DMS53 (cell line): Measurements from ENCODE around the gene MT1HL1.
A peak's percentile ranks its signal among the peaks of the same experiment; 100 is the strongest.
"Not testable (repeated sequence)": the region's sequence is repeated elsewhere in the genome, so short reads cannot be mapped to it uniquely, and the experiment has no call there.

Experiments used
- DNase-seq: peaks from one replicate; lab custom pipeline; 2025; lab: John Stamatoyannopoulos, UW

The MT1HL1 gene

DNA sequence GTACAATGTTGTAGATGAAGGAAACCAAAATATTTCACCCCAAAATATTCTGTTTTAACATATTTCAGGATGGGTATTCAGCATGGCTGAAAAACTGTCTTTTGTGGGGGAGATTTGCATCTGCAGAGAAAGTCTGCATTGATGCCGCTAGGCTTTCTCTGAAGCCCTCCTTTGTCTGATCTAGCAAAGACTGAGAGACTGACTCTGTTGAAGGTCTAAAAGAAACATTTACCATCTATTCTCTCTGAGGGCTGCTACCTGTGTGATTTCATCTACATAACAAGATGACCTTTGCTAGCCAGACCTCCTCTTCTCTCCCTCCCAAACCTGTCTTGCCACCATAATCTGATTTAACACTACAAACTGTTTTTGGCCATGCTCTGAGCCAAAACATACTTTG lies 12.4 kb upstream of the MT1HL1 start:
- DNase-seq = no peak

DNA sequence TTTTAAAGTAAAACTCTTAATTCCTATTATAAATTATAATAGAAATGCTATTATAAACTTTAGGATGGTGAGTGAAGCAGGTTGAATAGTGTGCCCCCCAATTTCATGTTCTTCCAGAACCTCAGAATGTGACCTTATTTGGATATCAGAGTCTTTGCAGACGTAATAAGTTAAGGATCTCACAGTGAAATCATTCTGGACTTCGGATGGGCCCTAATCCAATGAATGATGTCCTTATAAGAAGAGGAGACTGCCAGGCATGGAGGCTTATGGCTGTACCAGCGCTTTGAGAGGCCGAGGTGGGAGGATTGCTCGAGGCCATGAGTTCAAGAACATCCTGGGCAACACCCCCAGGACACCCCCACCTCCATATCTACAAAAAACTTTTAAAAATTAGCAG lies 9.4 kb upstream of the MT1HL1 start:
- DNase-seq = no peak

GRCh38 chr1:237012788-237013383 lies 8.6 kb upstream of the MT1HL1 start:
- peak; percentile 92 for DNase-seq

- no peak for DNase-seq
Observed at GRCh38 chr1:237012361-237012760, 8.1 kb upstream of the MT1HL1 start.

- no peak for DNase-seq
Observed at GRCh38 chr1:237011432-237011831, 7.2 kb upstream of the MT1HL1 start.

DNA sequence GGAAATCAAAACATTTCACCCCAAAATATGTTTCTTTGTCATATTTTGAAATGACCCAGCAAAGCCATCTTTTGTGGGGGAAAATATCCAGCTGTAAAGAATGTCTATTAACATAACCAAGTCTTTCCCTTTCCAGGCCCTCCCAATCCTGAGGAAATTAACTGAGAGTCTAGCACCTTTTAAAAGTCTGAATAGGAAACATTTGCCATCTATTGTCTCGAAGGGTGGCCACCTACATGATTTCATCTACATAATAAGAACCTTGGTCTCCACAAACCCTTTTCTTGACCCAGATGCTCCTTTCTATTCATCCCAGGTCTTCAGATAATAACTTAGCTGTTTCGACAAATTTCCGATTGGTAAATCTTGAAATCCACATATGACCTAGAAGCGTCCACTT lies 5.4 kb upstream of the MT1HL1 start:
- DNase-seq = no peak

- no peak for DNase-seq
Observed at GRCh38 chr1:237007147-237007881, 3.1 kb upstream of the MT1HL1 start.

DNA sequence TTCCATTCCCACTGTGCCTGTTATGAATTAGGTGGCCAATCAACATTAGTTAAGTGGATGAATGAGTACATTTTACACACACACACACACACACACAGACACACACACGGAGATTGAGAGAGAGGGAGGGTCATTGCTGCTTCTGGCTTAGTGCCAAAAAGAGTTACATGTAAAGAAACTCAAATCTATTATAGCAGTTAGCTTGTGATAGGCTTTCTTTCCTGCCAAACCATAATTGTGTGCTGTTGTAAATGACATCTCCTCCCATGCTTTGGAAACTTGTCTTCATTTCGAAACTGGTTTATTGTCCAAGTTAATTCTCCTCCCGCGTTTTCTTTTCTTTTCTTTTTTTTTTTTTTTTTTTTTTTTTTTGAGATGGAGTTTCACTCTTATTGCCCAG lies 1.4 kb upstream of the MT1HL1 start:
- DNase-seq = no peak

DNA sequence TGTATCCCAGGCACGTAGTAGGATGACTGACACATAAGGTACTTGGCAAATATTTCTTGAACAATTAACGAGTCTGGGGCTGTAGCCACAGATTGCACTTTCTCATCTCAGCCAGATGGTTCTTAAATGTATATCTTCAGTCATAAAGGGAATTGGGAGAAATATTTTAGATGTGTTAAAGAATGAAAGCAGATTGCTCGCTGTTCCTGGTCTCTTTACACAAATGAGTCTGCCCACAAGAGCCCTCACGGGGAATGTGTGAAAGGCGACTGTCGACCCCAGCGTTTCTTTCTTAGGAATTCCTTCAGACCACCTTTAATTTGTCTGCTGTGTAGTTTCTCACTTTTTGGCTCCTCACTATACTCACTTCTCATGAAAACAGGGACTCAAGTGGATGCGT lies 725 bp downstream of the MT1HL1 start:
- no peak for DNase-seq

- DNase-seq = no peak
Observed at GRCh38 chr1:237000191-237000590, 4.0 kb downstream of the MT1HL1 start.

GRCh38 chr1:236998546-236998945 lies 5.7 kb downstream of the MT1HL1 start:
- DNase-seq = peak; percentile 42

- DNase-seq = peak; percentile 97
Observed at GRCh38 chr1:236997882-236998281, 6.4 kb downstream of the MT1HL1 start.

- peak; percentile 81 for DNase-seq
Observed at GRCh38 chr1:236997361-236997760, 6.9 kb downstream of the MT1HL1 start.

DNA sequence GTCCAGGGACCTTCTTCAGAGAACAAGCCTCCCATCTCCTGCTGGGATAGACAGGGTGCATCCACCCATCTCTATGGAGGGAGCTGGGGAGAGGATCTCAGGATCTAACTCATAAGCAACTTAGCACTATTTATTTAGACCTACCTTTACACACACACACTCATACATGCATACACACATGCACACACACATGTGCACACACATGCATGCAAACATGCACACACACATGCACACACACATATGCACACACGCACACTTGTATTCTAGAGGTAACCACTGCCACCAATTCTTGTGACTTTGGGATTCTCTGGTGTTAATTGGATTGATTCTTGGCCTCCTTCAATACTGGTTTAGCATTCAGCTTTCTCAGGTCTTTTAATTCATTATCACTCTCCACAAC lies 9.8 kb downstream of the MT1HL1 start:
- DNase-seq = no peak

- no peak for DNase-seq
Observed at GRCh38 chr1:236992449-236992848, 11.8 kb downstream of the MT1HL1 start.

GRCh38 chr1:236990052-236990445 lies 14.2 kb downstream of the MT1HL1 start:
- DNase-seq = no peak

DNA sequence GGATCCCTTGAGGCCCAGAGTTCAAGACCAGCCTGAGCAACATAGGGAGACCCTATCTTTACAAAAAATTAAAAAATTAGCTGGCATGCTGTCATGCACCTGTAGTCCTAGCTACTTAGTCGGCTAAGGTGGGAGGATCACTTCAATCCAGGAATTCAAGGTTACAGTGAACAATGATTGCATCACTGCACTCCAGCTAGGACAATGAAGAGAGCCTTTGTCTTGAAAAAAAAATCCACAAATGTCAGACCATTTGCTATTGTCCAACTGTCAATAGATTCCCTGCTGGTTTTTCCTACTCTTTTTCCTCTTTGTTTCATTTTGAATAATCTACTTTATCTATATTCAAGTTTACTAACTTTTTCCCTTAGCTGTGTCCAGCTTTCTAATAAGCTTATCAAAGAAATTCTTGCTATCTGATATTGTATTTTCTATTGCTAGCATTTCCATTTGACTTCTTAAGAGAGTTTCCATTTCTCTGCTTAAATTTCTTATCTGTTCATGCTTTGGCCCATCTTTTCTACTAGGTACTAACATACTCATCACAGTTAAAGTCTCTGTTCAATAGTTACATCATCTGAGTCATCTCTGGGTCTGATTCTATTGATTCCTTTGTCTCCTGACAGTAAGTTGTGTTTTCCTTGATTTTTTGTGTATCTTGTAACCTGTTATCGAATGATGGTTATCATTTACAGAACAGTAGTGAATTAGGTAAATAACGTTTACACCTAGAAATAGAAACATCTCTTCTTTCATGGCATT lies 14.8 kb downstream of the MT1HL1 start:
- DNase-seq = peak; percentile 14

DNA sequence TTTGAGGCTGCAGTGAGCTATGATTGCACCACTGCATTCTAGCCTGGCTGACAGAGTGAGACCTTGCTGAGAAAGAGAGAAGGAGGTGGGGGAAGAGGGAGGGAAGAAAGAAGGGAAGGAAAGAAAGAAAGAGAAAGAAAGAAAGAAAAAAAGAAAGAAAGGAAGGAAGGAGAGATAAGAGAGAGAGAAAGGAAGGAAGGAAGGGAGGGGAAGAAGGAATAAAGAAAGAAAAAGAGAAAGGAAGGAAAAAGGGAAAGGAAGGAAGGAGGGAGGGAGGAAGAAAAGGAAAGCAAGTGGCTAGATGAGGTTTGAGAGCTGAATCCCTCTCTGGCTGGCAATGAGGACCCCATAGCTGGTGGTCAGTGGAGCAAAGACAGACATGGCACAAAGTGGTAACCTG lies 20.4 kb downstream of the MT1HL1 start:
- DNase-seq = no peak

DNA sequence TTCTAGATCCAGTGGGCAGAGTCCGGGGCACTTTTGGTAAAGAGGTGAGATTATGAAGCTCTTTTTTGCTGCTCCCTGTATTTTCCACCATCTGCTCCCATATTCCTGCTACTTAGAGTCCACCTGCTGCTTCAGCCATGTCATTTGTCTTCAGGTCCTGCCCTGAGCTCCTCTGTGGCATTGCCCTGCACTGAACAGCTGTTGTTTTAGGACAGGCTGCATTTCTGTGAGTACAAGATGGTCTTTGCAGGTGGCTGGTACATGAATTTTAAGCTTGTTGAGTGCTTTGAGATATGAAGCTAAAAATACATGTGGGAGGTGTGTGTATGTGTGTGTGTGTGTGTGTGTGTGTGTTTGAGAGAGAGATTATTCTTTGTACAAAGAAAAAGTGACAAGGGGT lies 21.9 kb downstream of the MT1HL1 start:
- DNase-seq = peak; percentile 13

DNA sequence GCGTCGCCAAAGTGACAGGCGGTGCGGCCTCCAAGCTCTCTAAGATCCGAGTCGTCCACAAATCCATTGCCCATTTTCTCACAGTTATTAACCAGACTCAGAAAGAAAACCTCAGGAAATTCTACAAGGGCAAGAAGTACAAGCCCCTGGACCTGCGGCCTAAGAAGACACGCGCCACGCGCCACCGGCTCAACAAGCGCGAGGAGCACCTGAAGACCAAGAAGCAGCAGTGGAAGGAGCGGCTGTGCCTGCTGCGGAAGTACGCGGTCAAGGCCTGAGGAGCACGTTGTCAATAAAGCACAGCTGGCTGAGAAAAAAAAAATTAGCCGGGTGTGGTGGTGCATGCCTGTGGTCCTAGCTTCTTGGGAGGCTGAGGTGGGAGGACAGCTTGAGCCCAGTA lies 22.8 kb downstream of the MT1HL1 start:
- DNase-seq = not testable (repeated sequence)

DNA sequence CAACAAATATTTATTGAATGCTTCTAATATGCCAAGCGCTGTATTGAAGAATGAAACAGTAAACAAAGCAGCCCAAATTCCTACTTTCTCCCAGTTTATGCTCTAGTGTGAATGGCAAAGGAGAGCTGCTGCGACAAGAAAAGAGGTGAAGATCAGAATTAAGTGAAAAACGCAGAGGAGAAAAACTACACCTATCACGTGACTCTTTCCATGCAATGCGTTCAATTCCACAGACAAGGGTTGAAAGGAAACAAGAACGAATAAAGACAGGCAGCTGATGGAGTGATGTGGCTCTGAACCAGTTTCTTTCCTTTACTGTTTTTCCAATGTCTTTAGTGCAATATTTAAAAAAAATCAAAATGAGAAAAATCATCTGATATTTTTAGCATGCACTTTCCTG lies 23.6 kb downstream of the MT1HL1 start:
- DNase-seq = no peak

GRCh38 chr1:236979149-236979900 lies 24.9 kb downstream of the MT1HL1 start:
- no peak for DNase-seq

GRCh38 chr1:236978740-236979139 lies 25.5 kb downstream of the MT1HL1 start:
- DNase-seq = no peak
